Osteocyte (in vitro differentiated cells): ENCODE data around the gene EYA2. TPM values are rescaled to one million over a fixed set of nuclear protein-coding genes. Genes with fewer than 3 reads are reported as not detected.

Source experiments
- DNase-seq: peaks from one replicate; pipeline ENCODE4 v3.0.0; 2021; ENCODE audit warnings: mixed read lengths; ENCODE audit not compliant: unreplicated experiment; ENCODE audit errors: extremely low spot score
- H3K27ac Mint-ChIP-seq: one replicate; pipeline ENCODE4 v1.8.0; 2021; ENCODE audit warnings: mild to moderate bottlenecking, mixed read lengths; ENCODE audit not compliant: unreplicated experiment
- H3K27me3 Mint-ChIP-seq: one replicate; pipeline ENCODE4 v1.8.0; 2021; ENCODE audit warnings: mixed read lengths; ENCODE audit not compliant: unreplicated experiment
- H3K36me3 Mint-ChIP-seq: one replicate; pipeline ENCODE4 v1.8.0; 2021; ENCODE audit warnings: mixed read lengths; ENCODE audit not compliant: unreplicated experiment
- H3K4me1 Mint-ChIP-seq: one replicate; pipeline ENCODE4 v1.8.0; 2021; ENCODE audit warnings: mixed read lengths; ENCODE audit not compliant: unreplicated experiment
- H3K4me3 Mint-ChIP-seq: one replicate; pipeline ENCODE4 v1.8.0; 2021; ENCODE audit warnings: mild to moderate bottlenecking, moderate library complexity, mixed read lengths; ENCODE audit not compliant: unreplicated experiment
- H3K9me3 Mint-ChIP-seq: one replicate; pipeline ENCODE4 v1.8.0; 2021; ENCODE audit warnings: mixed read lengths; ENCODE audit not compliant: unreplicated experiment
- CTCF ChIP-seq: fragments of 200-600 bp; sonication (generic); IDR thresholded peaks from 2 replicates; pipeline ENCODE4 v1.5.0; 2021; ENCODE audit warnings: antibody characterized with exemption, mild to moderate bottlenecking, moderate library complexity
- total RNA-seq: library from RNA; stranded (reverse); gene quantifications from 2 replicates; pipeline ENCODE4 v1.2.1, GENCODE V29; 2021

EYA2 gene
- total RNA-seq, 1 donor from 2014 or later: not detected

- no peak overlapping the region for H3K4me3 Mint-ChIP-seq
- no peak for TF ChIP-seq CTCF
- peaks cover 50% of the 10 kb centered on the region for H3K27me3 Mint-ChIP-seq
- DNase-seq: no peak
- H3K27ac Mint-ChIP-seq: no peak overlapping the region
- no peaks in the 10 kb centered on the region for H3K9me3 Mint-ChIP-seq
- H3K4me1 Mint-ChIP-seq: peaks cover 5% of the 10 kb centered on the region
- peaks cover 2% of the 10 kb centered on the region for H3K36me3 Mint-ChIP-seq
Observed at GRCh38 chr20:47152068-47152467, 257.4 kb downstream of the EYA2 start.

GRCh38 chr20:47154089-47154488 is 259.4 kb downstream of the EYA2 start:
- DNase-seq: no peak
- TF ChIP-seq CTCF: no peak
- H3K36me3 Mint-ChIP-seq: peaks cover 2% of the 10 kb centered on the region

DNA sequence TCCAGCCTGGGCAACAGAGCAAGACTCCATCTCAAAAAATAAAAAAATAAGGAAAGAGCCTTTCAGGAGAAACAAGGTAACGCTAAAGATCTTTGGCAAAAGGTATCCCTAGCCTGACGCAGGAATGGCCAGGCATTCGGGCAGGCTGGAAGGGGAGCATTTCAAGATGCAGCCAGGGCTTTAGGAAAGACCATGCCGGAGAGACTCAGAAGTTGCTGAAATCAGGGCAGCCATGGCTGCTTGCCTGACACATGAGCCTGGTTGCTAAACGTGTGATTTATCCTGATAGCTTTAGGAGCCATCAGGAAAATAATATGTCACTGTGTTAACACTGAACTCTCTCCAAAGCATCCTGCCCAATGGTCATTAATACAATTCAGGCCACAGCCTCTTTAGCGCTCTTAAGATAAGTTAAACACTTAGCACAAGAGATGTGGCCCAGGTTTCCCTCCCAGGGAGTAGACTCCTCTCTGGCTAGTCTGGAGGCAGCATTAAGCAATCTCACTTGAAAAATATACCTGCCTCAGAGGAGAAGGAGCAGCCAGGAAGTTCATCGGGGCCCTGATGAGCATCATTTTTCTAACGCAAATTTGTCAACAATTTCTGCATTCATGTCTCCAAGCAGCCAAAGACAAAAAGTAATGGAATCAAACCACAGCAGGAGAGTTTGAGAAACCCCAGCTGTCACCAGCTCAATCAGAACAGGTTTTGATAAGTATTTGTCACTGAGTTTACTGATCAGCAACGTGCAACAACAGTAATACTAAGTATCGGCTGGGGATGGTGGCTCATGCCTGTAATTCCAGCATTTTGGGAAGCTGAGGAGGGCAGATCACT is 261.9 kb downstream of the EYA2 start:
- H3K4me3 Mint-ChIP-seq: no peak overlapping the region
- H3K27me3 Mint-ChIP-seq: peaks cover 65% of the 10 kb centered on the region
- H3K36me3 Mint-ChIP-seq: peaks cover 2% of the 10 kb centered on the region
- no peaks in the 10 kb centered on the region for H3K9me3 Mint-ChIP-seq
- no peaks in the 10 kb centered on the region for H3K4me1 Mint-ChIP-seq
- TF ChIP-seq CTCF: no peak
- DNase-seq: no peak
- H3K27ac Mint-ChIP-seq: no peak overlapping the region

More at GRCh38 chr20:47154089-47154488, 259.4 kb downstream of the EYA2 start:
- Mint-ChIP-seq H3K27ac (no peak overlapping the region), H3K4me1 (no peaks in the 10 kb centered on the region), H3K4me3 (no peak overlapping the region), H3K27me3 (peaks cover 60% of the 10 kb centered on the region), H3K9me3 (no peaks in the 10 kb centered on the region)

DNA sequence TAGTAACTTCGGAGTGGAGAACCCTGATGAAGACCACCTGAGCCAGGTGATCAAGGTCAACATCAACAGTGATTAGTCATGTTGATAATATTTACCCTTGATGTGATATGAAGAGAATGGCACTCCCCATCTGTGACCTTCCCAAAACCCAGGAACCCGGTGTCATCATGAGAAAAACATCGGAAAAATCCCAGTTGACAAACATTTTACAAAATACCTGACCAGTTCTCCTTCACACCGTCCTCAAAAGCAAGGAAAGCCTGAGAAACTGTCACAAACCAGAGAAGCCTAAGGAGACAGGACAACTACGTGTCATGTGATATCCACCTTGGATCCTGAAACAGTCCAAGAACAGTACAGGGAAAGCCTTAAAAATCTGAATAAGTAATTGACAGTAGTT is 264.5 kb downstream of the EYA2 start:
- Mint-ChIP-seq H3K4me1 (no peaks in the 10 kb centered on the region), H3K36me3 (peaks cover 2% of the 10 kb centered on the region), H3K27ac (no peak overlapping the region), H3K27me3 (peaks cover 51% of the 10 kb centered on the region), H3K9me3 (peaks cover 3% of the 10 kb centered on the region), H3K4me3 (no peak overlapping the region)
- TF ChIP-seq CTCF: no peak
- DNase-seq: no peak

DNA sequence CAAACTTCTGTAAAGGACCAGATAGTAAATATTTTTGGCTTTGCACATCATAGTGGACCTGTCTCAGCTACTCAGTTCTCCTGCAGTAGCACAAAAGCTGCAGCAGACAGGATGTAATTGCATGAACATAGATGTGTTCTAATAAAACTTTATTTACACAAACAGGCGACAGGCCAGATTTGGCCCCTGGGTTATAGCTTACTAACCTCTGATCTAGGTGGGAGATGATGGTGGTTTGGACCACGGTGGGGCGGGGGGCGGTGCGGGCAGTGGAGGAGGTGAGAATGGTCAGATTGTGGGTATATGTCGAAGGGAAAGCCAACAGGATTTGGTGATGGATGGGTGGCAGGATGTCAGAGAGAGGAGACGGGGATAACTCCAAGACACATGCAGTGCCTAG is 265.6 kb downstream of the EYA2 start:
- DNase-seq: no peak
- Mint-ChIP-seq H3K36me3 (peaks cover 2% of the 10 kb centered on the region), H3K27ac (no peak overlapping the region), H3K27me3 (peaks cover 44% of the 10 kb centered on the region), H3K9me3 (peaks cover 3% of the 10 kb centered on the region), H3K4me1 (no peaks in the 10 kb centered on the region), H3K4me3 (no peak overlapping the region)
- TF ChIP-seq CTCF: no peak
